ENCODE measurements around the gene P3H1.

The P3H1 gene

DNA sequence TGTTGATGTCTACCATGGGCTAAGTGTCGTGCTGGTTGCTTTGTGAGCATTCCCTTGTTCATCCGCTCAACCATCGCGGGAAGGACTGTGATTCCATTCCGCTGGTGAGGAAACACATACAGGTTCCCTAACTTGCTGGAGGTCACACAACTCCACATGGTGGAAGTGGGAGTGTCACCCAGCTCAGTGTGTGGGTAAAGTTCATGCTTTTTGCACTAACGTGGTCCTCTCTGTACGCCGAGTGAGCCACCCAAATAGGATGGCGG, 22.7 kb downstream of the P3H1 start:
- no peak for DNase-seq (ENCODE audit: low read depth)

DNA sequence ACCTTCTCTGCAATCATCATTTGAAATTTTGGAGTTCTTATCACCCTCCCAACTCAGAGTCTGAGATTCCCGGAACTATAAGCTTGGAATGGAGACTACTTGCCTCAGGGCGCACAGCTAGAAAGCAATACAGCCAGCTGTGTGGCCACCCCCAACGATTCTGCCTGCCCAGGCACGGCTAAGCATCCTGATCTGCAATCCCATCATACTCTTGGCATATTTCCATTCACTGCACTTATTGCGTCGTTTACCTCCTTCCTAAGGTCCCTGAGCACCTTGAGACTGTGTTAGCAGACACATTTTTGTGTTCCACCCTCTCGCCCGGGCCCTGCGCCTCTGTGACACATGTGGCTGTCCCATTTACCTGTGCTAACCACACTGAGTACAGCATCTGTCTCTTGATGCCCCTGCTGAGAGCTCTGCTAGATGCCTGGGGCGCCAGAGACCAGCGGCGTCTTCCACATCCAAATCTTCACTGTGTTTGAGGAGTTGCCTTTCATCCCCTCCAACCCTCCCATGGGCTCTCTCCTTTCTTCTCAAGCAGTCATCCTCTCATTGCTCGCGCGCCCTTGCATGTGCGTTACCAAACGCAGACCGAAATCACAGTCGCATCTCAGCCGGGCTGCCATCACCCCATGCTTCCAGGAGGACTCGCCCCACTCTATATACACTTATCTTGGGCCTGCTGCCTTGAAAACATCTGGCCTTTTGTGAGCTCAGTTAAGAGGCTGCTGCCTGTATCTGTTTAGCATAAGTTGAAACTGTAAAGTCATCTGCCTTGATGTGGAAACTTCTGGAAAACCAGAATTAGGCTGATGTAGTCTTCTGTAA, 23.3 kb downstream of the P3H1 start:
- DNase-seq (ENCODE audit: low read depth) = no peak

DNA sequence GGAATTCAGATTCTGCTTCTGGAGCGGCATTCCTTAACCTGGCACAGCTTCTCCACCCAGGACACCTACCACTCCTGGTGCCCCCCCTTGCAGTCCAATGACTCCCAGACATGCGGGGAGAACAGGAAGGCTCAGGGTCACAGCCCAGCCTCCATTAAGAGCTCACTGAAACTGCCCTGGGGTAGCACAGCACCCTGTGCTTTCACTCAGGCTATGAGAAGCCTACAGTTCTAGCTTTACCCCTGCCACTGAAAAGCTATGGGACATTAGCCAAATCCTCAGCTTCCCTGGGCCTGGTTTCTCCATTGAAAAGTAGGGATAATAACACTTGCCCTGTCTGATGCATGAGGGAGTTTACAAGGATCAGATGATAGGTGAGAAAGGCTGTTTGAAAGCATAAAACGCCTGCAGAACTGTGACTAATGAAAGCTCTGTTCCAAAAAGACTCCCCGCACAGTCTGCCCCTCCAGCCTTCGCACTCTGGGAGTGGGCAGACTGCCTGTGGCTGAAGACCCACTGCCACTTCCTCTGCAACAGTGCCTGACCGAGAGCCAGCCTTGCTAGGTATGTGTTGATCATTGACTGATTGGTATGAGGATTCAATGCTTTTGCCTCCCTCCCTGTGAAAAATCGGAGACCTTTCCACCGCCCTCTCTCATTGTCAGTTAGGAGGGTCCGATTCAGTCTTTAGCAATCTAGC, 24.1 kb downstream of the P3H1 start:
- DNase-seq (ENCODE audit: low read depth) = no peak

DNA sequence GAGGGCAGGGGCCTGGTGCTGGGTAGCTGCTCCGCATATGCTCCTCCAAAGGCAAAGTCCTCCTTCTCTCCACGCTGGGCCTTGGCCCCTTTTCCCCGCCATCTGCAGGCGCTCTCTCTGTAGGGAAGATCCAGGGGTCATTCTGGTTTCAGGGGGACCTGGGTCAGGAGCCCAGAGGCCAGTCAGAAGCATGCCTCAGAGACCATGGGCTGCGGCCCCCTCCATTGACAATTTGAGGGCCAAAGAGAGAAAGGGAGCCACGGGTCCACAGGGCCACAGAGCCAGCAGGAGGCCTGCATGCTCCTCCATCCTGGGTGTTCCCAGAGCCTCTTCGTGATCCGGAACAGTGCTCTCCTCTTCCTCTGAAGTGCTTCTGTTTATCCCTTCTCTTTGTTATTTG, 24.7 kb downstream of the P3H1 start:
- no peak for DNase-seq (ENCODE audit: low read depth)

DNA sequence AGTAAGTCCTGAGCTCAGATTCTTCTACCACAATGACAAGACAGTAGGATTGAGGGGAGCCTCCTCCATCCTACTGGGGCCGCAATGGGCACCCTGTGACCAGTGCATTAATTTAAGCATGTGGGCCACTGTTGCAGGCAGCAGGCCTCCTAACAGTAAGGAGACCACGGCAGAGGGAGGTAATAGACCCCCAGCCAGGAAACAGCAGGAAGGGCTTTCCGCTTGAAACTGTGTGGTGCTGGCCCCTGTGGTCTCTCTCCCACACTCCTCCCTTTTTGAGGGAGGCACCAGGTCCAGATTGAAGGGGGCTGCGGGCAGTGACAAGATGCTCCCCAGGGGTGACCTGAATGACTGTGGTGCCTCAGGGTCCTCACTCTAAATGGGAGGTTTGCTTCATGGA, 25.1 kb downstream of the P3H1 start:
- DNase-seq (ENCODE audit: low read depth) = no peak

DNA sequence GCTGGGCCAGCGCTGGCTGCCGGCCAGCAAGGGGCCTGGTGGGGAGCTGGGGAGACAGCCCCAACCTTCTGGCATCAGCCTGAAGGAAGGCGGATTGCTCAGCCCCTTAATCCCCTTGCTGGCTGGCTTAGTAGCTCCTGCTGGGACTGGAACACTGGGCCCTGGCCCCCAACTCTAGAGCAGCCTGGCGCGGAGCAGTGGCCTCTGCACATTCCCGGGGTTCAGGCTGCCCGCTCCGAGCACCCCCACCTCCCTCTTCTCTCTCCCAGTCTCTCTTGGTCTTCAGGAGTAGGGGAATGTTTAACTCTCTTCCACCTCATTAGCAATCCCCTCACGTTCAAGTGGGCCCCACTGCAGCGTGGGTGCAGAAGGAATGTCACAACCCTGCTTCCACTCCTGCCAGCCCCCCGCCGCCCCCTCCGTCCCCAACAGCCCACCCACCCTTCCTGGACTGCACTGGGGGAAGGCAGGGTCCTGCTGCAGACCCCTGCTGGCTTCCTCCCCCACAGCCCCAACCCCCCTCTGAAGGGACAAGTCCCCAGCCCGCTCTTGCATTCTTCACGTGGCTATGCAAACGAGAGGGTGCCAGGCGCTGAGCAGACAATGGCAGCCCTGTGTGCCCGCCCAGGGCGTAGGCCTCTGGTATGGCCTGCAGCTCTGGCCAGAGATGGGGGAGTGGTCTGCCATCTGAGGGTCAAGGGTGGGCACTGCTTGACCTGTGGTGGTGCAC, 25.8 kb downstream of the P3H1 start:
- no peak for DNase-seq (ENCODE audit: low read depth)

DNA sequence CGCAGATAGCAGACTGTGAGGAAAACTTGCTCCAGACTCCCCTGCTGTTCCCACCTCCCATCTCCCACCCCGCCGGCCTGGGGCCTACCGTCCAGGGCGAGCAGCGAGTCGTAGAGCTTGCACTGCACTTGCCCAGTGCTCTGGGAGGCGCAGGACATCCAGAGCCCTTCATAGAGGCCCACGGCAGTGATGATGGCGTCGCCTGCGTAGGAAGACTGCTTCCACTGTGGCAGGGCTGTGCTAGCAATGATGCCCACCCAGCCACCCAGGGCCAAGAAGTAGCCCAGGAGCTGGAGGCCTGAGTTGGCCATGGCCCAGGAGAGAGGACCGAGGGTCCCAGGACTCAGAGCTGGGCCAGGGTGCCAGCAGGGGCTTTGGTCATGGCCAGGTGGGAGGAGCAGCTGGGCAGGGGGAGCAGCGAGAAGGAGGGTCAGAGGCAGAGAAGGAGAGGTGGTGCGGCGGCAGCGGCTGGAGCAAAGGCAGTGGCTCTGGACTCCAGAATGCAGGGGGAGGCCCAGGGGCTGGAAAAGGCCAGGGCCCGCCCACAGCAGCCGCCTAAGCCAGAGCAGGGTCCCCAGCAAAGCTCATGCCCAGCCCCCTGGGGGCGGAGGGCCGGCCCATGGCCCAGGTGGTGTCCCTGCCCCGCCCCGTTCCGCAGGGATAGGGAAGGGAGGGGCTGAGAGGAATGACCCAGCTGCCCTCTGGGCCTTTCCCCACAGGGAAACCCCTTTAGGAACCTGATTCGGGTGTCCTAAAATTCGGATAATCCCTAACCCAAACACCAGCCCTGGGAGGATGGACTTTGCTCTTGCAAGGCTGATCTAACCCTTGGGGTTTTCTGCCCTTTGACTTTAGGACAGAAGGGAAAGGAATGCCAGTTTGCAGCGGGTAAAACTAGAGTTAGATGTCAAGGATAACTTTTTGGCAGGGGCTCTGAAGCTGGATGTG, 26.8 kb downstream of the P3H1 start, which contains the start of gene CLDN19:
Gene CLDN19 (minus strand): TSS at position 484 of the 948 bp plus-strand sequence. CDS start 173 bp downstream, at position 311.
- no peak for DNase-seq (ENCODE audit: low read depth)

DNA sequence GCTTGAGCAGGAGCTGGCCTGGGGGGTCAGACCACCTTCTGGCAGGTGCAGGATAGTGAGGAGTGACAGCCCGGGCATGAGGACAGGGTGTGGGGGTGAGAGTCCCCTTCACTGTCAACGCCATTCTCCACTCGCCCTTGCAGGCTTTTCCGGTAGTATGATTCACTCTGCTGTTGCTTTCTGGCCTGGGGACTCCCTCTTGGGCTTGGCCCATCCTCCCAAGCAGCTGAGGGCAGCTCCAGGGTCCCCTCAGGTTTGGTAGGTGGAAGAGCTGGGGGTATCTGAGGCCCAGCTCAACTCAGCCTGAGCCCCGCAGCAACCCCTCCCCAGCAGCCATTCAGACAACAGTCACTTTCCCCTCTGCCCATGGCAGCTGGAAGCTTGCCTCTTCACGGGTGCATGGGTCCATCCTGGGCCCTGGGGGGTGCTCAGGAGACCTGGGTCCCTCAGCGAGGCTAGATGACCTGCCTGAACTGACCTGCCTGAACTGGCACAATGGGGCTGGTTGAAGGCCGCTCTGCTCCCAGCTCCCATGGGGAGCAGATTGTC, 28.1 kb downstream of the P3H1 start:
- DNase-seq (ENCODE audit: low read depth) = no peak

DNA sequence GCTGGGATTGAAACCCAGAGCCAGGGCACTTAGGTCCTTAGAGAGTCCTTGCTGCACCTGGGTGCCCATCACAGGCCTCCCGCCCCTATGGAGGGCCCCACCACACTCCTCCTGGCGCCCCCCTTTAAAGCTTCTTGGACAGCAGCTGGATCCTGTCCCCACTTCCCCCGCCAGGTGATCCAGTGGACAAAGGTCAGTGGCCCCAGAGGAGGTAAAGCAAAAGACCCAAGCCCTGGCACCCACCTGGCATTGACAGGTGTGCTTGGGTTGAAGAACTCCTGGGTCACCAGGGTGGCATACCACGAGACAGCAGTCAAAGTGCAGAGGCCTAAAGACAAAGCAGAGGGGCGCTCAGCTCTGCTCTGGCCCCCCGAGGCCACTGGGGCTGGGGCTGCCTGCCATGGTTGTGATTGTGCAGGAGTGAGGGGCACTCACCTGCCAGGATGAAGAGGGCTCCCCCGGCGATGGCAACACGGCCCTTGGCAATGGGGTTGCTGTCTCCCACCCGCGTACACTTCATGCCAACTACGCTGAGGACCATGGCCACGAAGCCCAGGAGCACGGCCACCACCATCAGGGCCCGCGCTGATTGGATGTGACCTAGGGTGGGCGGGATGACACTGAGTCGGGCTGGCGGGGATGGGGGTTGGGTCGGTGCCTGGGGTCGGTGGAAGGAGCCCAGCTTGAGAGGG, 28.7 kb downstream of the P3H1 start:
- no peak for DNase-seq (ENCODE audit: low read depth)

DNA sequence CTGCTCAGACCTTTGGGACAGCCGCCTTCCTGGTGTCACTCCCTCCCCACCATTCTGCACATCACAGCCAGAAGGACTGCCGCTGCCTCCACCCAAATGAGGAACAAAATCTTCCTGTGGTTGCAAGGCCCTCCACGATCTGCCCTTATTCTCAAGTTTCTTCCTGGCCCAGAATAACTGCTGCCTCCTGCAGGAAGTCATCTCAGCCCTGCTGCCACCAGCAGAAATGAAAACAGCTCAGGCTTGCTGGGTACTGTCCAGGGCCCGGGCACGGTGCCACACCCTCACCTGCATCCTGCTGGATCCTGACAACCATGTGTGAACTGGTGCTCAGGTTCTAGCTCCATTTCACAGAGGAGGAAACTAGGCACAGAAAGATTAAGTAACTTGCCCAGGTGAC, 29.6 kb downstream of the P3H1 start:
- DNase-seq (ENCODE audit: low read depth) = no peak

DNA sequence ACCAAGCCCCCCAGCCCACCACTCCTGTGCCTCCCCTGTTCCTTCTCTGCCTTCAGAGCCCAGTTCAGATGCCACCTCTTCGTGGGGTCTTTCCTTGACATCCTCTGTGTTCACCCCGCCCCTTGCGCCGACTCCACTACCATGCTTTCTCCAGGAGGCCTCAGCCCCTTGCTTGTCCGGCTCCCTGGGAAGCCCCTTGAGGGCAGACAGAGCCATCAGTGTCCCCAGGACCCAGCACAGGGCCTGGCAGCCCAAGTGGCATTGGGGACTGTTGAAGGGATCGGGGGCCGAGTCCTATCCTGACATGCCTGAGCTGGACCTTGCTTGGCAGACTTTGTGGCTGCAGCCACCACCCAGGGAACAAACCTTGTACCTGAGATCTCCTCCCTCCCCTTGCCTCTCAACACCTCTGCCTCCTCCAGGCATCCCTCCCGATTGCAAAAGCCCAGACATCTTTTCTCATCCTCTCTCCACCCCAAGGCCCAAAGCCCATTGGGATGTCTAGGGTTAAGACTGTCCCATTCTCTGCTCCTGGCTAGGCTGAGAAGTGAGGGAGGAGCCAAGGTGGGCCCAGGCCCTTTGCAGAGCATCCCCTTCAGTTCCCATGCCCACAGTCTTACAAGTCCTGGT, 30.1 kb downstream of the P3H1 start:
- DNase-seq (ENCODE audit: low read depth) = no peak

DNA sequence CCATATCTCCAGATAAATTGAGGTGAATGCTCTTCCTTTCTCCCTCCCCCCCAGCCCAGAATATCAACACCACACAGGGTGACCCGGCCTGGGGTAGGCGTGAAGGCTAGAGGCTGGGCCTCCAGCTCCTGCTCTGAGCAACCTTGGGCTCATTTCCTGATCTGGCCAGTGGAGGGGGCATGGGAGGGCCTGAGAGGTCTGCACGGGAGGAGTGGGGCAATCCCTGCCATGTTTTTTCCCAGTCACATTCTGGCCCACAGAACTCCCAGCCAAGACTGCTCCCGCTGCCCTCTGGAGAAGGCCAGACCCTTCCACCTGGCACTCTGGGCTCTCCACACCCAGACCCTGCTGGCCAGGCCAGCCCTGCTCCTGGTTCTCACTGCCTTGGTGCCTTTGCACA, 30.7 kb downstream of the P3H1 start:
- no peak for DNase-seq (ENCODE audit: low read depth)

DNA sequence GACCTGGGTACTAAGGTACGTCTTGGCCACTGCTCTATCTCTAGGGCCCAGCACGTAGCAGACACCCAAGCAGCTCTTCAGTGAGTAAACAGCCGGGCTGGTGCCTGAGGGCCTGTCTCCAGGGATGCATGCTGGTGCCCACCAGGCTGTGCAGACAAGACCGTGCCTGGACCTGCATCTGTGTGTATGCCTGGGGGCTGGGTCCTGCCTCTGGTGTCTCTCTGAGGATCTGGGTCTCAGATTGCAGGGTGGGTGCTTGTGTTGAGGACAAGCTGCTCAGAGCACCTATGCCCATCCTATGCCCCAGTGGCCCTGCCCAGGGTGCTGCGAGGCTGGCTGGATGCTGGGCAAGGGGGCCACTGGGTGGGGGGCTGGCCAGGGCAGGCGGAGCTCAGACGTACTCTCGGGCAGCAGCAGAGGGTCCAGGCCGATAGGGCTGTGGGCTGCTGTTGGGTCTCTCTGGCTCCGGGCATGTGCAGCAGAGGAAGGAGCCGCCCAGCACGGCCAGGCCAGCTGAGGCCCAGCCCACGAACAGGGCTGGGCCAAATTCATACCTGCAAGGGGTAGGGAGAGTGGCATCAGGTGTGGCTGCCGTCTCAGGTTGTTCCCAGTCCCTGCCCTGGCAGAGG, 31.2 kb downstream of the P3H1 start:
- no peak for DNase-seq (ENCODE audit: low read depth)

DNA sequence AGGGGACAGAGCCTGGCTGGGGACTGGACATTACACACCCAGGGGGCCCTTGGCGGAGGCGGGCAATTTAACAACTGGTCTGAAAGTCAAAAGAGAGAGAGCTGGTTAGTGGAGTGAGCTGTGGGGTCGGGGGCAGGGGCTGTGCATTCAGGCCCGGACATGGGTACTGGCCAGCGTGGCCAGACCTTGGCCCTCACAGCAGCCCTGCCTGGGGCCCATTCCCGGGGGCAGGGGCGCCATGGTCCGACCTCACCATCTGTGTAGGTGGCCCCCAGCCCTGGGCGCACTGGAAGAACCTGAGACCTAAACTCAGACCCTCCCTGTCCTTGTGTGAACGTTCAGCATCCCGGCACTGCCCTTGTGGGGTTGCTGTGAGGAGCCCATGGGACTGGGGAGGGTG, 31.8 kb downstream of the P3H1 start:
- DNase-seq (ENCODE audit: low read depth) = no peak

DNA sequence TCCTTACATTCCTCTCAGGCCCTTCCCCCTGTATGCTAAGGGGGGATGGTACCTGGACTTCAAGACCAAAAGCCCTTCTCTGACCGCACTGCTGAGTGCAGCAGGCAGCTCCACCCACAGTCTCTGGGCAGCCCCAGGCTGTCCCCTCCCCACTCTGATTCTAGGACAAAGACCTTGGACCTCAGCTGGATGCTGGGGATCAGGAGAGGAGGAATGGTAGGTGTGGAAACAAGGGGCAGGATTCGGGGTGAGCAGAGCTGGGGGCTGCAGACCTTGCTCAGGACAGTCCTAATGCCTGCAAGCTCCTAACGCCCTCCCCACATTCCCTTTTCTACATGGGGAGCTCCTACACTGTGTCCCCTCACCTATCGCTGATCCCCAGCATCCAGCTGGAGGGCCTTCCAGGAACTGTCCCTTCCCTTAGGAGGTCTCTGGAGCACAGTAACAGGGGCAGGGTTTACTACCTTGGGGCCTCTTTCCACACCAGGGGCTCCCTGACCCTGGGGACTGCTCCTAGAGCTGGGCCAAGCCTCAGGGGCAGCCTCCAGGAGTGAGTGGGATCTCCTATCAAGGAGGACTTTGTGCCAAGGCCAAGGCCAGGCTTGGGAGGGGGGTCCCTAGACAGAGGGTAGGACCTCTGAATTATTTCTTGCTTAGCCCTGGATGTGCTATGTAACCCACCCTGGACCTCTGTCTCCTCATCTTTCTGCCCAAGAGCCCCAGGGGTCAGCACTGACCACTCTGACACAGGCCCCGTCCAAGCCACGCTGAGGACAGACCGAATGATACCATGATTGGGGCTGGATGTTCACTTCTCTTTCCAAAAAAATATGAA, 32.4 kb downstream of the P3H1 start:
- DNase-seq (ENCODE audit: low read depth) = no peak

DNA sequence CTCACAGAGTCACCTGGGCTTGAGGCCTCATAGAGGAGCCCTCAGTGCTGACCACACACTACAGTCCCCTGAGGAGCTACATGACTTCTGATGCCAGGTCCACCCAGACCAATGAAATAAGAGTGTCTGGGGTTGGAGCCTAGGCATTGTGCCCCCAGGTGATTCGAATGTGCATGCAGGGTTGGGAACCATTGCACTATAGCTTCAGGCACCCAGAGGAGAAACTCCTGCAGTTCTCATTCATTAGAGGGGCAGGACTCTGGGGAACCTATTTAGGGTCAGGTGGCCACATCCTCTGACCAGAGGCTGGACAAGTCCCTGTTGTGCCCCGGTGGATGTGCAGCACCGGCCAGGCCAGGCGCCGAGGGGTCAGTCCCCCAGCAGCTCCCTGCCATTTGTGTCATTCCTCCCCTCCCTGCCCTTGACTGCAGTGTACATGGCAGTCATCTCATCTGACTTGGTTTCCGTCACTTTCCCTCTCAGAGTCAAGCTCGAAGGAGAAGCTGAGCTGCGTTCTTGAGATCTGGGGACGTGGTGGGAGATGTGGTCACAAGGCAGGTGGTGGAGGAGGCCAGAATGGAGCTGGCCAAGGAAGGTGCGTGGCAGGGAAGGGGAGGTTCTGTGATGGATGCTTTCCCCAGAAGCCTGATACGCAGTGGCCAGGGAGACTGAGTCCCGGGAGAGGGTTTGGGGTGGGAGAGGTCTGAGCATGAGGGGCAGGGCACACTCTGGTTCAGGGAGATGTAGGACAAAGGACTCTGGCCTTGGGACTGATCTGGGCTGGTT, 33.2 kb downstream of the P3H1 start:
- no peak for DNase-seq (ENCODE audit: low read depth)

DNA sequence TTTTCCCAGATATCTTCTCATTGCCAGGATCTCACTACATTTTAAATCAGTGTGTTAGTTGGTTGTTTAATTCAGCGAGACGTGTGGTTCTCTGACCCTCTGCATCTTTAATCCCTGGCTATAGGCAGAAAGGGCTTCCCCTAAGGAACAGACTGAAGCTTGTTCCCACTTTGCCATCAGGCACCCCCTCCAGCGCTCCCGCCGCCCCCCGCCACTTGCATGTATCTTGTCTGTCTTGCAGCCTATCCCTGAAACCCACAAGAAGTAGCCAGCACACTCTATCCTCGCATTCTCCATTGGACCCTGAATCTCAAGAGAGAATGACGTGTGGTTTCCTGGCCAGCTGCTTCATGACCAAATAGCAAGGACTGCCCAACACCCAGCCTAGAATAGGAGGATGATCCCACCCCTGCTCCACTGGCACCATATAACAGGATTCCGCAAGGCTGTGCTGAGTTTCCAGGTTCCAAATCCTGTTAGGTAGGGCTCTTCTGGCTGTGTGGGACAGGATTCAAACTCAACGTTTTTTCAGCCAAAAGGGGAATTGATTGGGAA, 34.6 kb downstream of the P3H1 start:
- no peak for DNase-seq (ENCODE audit: low read depth)

DNA sequence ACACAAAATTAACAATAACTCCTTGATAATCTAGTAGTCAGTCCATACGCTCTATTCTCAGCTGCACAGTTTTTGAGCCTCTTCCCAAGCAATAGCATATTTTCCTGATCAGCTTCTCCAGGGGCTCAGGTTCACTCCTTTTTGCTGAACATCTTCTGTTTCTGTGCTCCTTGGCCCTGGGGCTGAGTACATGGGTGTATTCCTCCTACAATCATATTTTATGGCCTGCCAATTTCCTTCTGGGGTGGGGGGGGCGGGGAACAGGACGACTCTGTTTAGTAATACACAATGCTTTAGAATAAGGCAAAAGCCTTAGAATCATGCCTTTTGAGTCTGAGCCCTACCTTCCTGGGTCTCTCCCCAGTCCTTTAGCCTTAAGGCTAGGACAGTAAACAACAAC, 35.2 kb downstream of the P3H1 start:
- no peak for DNase-seq (ENCODE audit: low read depth)

Measured in HS-27A (cell line).